Right forelimb (tissue), 1 donor: ENCODE data around the gene BBC3.
A peak's percentile ranks its signal among the peaks of the same experiment; 100 is the strongest.

Experiments
- DNase-seq: peaks from one replicate; pipeline ENCODE4 v3.0.0-alpha.2; 2018

The BBC3 gene

GRCh38 chr19:47230054-47230920, 712 bp downstream of the BBC3 start:
- DNase-seq = peak; percentile 77

GRCh38 chr19:47229676-47230053, 1.3 kb downstream of the BBC3 start:
- DNase-seq = peak; percentile 60

DNA sequence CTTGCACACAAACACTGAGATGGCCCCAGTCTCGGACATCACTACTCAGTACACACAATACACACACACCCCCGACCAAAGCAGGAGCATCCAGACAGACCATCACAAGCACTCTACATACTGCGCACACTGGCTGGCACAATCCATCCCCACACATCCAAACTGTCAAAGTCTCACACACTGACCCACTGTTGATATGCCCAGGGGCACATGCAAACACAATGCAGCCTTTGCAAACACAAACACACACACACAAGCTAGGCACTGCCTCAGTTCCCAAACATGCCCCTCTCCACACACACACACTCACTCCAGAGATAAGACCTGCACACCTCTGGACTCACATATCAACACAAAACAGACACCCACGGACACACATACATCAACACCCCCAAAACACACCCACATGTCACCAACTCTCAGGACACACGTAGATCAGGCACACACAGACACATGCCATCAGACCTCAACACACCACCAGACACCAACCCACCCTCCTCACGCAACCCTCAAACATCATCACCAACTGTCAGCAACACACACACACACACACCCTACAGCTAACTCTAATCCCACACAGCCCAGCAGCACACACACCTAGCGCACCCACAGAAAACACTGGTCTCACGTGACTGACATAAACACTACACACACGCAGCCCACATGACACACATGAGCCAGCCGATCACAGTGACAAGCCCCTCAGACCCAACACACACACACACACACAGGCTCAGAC, 1.9 kb downstream of the BBC3 start:
- DNase-seq = peak; percentile 52

DNA sequence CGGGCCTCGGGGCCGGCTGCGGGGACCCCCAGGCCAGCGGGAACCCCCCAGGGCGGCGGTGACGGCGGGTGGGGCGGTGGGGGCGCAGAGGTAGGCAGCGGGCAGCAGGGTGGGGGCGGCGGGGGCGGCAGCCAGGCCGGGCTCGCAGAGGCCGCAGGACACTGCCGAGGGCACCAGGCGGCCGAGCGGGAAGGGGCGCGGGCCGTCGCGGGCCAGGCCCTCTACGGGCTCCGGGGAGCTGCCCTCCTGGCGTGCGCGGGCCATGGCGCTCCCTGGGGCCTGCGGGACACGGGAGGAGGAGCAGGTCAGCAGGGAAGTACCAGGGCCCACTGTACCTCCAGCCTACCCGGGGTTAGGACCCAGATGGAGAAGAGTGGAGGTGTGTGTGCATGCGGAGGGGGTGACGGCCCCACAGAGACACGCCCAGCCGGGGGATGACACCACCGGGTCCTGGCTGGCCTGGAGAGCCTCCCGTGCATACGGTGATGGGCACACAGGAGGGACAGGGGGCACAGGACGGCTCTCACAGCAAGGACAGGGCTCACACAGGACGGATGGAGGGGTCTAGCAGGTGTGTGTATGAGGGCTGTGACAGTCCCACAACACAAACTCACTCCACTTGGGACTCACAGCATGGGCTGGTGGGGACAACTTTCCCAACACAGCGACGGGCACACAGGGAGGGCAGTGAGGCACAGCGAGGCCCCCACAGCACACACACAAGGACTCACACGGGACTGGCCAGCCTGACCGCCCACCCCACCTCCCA, 2.6 kb downstream of the BBC3 start:
- DNase-seq = peak; percentile 52

- DNase-seq = peak; percentile 81
These were observed 3.4 kb downstream of the BBC3 start for GRCh38 chr19:47227352-47228167.

GRCh38 chr19:47226426-47227351, 4.3 kb downstream of the BBC3 start:
- peak; percentile 75 for DNase-seq

- DNase-seq = peak; percentile 93
These were observed 5.1 kb downstream of the BBC3 start for GRCh38 chr19:47225746-47226425.

DNA sequence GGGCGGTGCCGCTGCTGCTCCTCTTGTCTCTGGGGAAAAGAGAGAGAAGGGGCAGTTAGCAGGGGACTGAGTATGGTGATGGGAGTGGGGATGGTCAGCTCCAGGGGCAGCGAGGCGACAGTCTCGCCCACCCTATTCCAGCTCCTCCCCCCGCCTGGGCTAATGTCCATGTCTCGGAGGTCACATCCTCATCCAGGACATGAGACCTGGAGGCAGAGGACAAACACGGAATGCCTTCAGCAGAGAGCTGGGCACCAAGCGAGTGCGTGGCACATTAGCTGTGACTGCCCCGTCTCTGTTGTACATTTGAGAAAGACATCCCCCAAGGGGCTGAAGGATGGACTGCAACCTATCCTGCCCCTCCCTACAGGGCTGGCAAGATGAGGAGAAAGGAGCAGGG, 9.1 kb downstream of the BBC3 start:
- no peak for DNase-seq

GRCh38 chr19:47221080-47221841, 9.7 kb downstream of the BBC3 start:
- DNase-seq = no peak

DNA sequence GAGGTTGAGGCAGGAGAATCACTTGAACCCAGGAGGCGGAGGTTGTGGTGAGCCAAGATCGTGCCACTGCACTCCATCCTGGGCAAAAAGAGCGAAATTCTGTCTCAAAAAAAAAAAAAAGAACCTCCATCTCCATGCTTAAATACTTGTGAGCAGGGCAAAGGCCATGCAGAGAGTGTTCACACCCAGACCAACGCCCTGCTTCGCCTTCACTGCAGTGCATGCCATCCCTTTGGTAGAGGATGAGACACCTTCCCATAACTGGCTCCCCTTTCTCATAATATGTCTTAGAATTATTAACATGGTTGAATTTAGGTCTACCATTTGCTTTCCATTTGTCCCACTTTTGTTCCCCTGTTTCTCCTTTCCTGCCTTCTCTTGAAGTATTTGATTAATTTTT, 15.4 kb downstream of the BBC3 start:
- DNase-seq = no peak

DNA sequence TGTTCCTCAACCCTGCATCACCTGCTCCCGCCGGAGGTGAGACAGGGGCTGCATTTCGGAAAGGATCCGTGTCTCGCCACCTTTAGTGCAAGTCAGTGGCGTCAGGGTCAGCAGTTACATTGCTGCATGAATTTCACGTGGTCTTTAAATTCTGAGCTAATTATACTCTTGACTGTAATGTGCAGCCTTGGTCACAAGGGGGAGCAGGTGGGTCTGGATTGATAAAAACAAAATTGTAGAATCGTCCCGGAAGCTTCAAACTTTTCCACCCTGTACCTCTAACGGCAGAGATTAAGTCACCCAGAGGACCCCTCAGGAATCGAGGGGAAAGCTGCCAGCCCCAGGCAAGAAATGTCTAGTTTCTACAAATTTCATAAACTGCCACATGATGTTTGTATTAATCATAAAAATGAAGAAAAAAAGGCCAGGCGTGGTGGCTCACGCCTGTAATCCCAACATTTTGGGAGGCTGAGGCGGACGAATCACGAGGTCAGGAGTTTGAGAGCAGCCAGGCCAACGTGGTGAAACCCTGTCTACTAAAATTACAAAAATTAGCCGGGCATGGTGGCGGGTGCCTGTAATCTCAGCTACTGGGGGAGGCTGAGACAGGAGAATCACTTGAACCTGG, 20.2 kb downstream of the BBC3 start:
- DNase-seq = peak; percentile 82

DNA sequence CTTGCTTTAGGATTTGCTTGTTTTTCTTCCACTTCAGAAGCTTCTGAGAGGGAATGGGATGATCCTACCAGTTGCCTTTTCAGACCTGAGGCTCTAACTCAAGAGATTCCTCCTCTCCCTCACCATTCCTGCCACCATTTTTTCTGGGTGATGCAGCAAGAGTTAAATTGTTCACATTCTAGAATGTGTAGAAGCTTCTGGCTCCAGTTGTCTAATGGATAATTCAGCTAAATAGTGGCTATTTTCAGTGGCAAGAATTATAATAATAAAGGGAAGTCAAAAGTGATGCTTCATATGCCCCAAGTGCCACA, 20.9 kb downstream of the BBC3 start:
- no peak for DNase-seq

GRCh38 chr19:47209319-47210179, 21.4 kb downstream of the BBC3 start:
- no peak for DNase-seq

DNA sequence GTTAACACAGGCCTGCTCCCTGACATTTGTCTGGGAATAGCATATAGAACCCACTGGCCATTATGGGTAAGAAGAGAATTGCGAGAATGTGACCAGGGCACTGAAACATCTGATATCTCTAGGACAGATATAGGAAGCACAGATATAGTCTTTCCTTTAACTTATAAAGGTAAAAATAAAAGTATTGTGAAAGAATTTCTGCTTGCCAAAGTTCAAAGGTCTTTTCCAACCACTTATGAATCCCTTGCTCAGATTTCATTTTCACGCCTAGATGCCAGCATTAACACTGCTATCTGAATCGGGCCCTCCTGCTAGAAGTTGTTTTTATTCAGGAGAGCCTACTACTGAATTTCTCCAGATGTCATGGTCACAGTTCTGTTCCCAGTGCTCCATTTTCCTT, 27.7 kb downstream of the BBC3 start:
- DNase-seq = no peak

DNA sequence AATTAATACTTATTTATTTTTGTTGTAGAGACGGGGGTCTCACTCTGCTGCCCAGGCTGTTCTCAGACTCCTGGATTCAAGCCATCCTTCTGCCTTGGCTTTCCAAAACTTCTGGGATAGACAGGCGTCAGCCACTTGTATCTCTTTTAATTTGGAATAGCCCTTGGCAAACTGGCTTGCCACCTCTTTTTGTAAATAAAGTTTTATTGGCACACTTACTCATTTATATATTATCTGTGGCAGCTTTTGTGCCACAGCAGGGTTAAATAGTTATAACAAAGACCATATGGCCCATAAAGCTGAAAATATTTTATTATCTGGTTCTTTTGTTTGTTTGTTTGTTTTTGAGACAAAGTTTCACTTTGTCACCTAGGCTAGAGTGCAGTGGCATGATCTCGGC, 30.5 kb downstream of the BBC3 start:
- no peak for DNase-seq

DNA sequence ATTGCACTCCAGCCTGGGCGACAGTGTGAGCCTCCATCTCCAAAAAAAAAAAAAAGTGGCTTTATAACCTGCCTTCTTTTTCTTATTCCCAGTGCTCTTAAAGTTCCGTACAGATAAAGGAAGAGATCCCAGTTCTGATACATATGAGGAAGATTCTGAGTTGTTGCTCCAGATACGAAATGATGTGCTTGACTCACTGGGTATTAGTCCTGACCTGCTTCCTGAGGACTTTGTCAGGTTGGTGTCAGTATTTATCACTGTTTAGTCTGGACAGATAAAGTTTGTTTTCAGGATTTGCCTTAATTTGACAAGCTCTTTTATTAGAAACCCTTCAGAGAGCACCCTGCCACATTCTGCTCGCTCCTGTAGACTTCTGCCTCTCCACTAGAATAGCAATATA, 33.9 kb downstream of the BBC3 start:
- no peak for DNase-seq

GRCh38 chr19:47195434-47195833, 35.6 kb downstream of the BBC3 start:
- no peak for DNase-seq

- peak; percentile 78 for DNase-seq
These were observed 40.8 kb downstream of the BBC3 start for GRCh38 chr19:47190167-47190727.
